CD4-positive, alpha-beta memory T cell (primary cell): ENCODE measurements around the gene ACSS1. TPM values are rescaled to one million over a fixed set of nuclear protein-coding genes. Genes with fewer than 3 reads are reported as not detected.
A peak's percentile ranks its signal among the peaks of the same experiment; 100 is the strongest.

Source experiments
- CTCF ChIA-PET: fragments of 350-600 bp; sonication (Branson Sonifier 250); formaldehyde crosslinking; loops from one replicate; lab custom pipeline; 2021; ENCODE audit warnings: inconsistent platforms; ENCODE audit not compliant: partially characterized antibody; lab: Charles Lee
- POLR2A ChIA-PET: fragments of 350-600 bp; sonication (Branson Sonifier 250); formaldehyde crosslinking; loops from one replicate; lab custom pipeline; 2021; ENCODE audit not compliant: partially characterized antibody; lab: Charles Lee
- DNase-seq, 5 donors: peaks; one replicate each; pipeline versions ENCODE4 v3.0.0 to v3.0.0-alpha.2; 2020 to 2022; ENCODE audit warnings: mixed read lengths in 1 of 5
- H3K27ac ChIP-seq: one replicate; pipeline ENCODE4 v1.7.0; 2013; ENCODE audit warnings: low read depth, low read length
- H3K27me3 ChIP-seq: 2 replicates; pipeline ENCODE4 v1.7.0; 2013; ENCODE audit warnings: mild to moderate bottlenecking, low read length, moderate library complexity; ENCODE audit not compliant: insufficient read depth
- H3K36me3 ChIP-seq: 2 replicates; pipeline ENCODE4 v1.7.0; 2013; ENCODE audit warnings: mild to moderate bottlenecking, low read length, moderate library complexity; ENCODE audit not compliant: insufficient read depth
- H3K4me1 ChIP-seq: 2 replicates; pipeline ENCODE4 v1.7.0; 2013; ENCODE audit warnings: mild to moderate bottlenecking, low read length, moderate library complexity; ENCODE audit not compliant: insufficient read depth
- H3K4me3 ChIP-seq, 2 donors: one replicate each; pipeline ENCODE4 v1.7.0; 2013; ENCODE audit warnings: low read length in 2 of 2, mild to moderate bottlenecking in 1 of 2
- H3K9me3 ChIP-seq, 2 donors: one replicate each; pipeline ENCODE4 v1.7.0; 2013; ENCODE audit warnings: low read length in 2 of 2, control low read depth in 1 of 2; ENCODE audit not compliant: control insufficient read depth in 1 of 2
- H3K27ac Mint-ChIP-seq, 7 donors: one replicate each; pipeline ENCODE4 v1.8.0; 2020 to 2021; ENCODE audit warnings: mixed read lengths in 7 of 7, mild to moderate bottlenecking in 6 of 7, inconsistent platforms in 3 of 7, moderate library complexity in 3 of 7
- H3K27me3 Mint-ChIP-seq, 2 donors: one replicate each; pipeline ENCODE4 v1.8.0; 2020 to 2021; ENCODE audit warnings: mixed read lengths in 2 of 2
- H3K36me3 Mint-ChIP-seq, 2 donors: one replicate each; pipeline ENCODE4 v1.8.0; 2020 to 2021; ENCODE audit warnings: mixed read lengths in 2 of 2, inconsistent platforms in 1 of 2, mild to moderate bottlenecking in 1 of 2
- H3K4me1 Mint-ChIP-seq, 4 donors: one replicate each; pipeline ENCODE4 v1.8.0; 2020 to 2021; ENCODE audit warnings: mixed read lengths in 4 of 4, mild to moderate bottlenecking in 1 of 4
- H3K4me3 Mint-ChIP-seq, 8 donors: one replicate each; pipeline ENCODE4 v1.8.0; 2020 to 2021; ENCODE audit warnings: mixed read lengths in 8 of 8, mild to moderate bottlenecking in 7 of 8, moderate library complexity in 6 of 8, inconsistent platforms in 3 of 8
- H3K9me3 Mint-ChIP-seq, 8 donors: one replicate each; pipeline ENCODE4 v1.8.0; 2020 to 2021; ENCODE audit warnings: mixed read lengths in 8 of 8, mild to moderate bottlenecking in 5 of 8, inconsistent platforms in 3 of 8, moderate library complexity in 1 of 8
- intact Hi-C: fragments of 100-400 bp; cut with micrococcal nuclease; formaldehyde crosslinking; loops from one replicate; pipeline ENCODE4 v1.15.1; 2023
- polyA plus RNA-seq, 2 donors: library from polyadenylated mRNA; unstranded; fragments of 300-500 nt; fragmentation: Illumina TruSeq; gene quantifications; one replicate each; pipeline ENCODE4 v1.2.3, GENCODE V29; 2021
- total RNA-seq, 2 experiments: library from RNA; stranded (reverse); gene quantifications; one replicate each; pipeline ENCODE4 v1.2.3, GENCODE V29; 2021

ACSS1 gene
- total and polyA plus RNA-seq, 4 experiments from 2014 or later: 44.6 to 56.5 (median 51.3) TPM

GRCh38 chr20:24998121-24998520, 59.8 kb downstream of the ACSS1 start:
- no peak overlapping the region for H3K4me3 ChIP-seq
- Mint-ChIP-seq H3K36me3 (peaks cover 10 to 13% of the 10 kb centered on the region in 2 donors), H3K4me3 (no peak overlapping the region), H3K4me1 (peaks cover 7 to 20% (median 17%) of the 10 kb centered on the region in 4 donors), H3K9me3 (no peaks in the 10 kb centered on the region), H3K27me3 (no peaks in the 10 kb centered on the region), H3K27ac (no peak overlapping the region)
- H3K27me3 ChIP-seq: no peaks in the 10 kb centered on the region
- CTCF ChIA-PET: interaction anchor here (1.0 to 10.2 kb wide), 6 partner anchors 52 to 401 kb away, joined by 3 to 260 read pairs (median 4); partner anchors contain the start of gene ACSS1
- no peaks in the 10 kb centered on the region for H3K36me3 ChIP-seq
- H3K27ac ChIP-seq: no peak overlapping the region
- peaks cover 12% of the 10 kb centered on the region for H3K4me1 ChIP-seq
- no peak for DNase-seq
- H3K9me3 ChIP-seq: no peaks in the 10 kb centered on the region
- intact Hi-C loops: loop anchor here (10.0 kb wide), 2 partner anchors 297 to 893 kb away; no protein-coding TSS in a partner anchor
- POLR2A ChIA-PET: no interaction called here

DNA sequence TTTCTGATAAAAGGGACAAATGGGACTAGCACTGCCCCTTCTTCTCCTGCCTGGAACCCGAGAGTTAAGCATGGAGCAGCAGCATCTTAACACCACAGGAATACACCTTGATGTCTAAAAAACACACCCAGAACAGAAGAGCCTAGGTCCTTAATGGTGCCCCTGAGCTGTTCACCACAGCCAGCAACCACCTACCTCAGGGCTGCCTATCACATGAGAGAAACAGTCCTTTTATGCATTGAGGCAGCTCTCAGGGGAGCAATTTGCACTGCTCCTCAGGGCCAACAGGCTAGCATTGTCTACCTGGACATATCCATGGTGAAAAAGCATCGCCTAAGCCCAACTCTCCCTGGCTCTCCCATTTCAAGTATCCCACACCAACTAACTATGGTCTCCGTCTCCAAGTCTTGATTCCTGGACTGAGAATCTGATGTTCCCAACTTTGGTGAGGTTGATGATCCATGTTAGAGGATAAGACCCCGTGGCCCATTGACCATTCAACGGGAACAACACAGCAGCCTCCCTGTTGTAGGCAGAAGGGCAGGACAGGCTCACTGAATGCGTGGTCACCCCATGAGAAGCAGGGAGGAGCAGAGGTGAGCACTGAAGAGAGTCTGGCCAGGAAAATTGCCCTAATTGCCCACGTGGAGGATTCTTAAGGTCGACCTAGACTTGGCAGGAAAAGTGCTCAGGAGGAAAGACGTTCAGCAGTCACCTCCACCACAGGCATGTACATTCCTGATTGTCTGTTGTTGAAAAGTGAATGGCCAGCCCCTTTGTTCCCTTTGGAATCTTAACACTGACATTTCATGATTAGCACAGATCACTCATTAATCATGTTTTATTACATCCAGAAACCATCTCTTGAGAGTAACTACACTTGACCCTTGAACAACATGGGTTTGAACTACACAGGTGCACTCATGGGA, 61.2 kb downstream of the ACSS1 start:
- no peak overlapping the region for H3K4me3 Mint-ChIP-seq
- no peaks in the 10 kb centered on the region for H3K27me3 Mint-ChIP-seq
- H3K27ac Mint-ChIP-seq: peak overlapping the region in 1 of 7 donors; percentile 9
- H3K27me3 ChIP-seq: no peaks in the 10 kb centered on the region
- H3K9me3 ChIP-seq: no peaks in the 10 kb centered on the region
- H3K36me3 Mint-ChIP-seq: peaks cover 1 to 11% of the 10 kb centered on the region in 2 donors
- CTCF ChIA-PET: interaction anchor here (0.8 to 10.2 kb wide), 12 partner anchors 9 to 403 kb away, joined by 3 to 260 read pairs (median 4); partner anchors contain the start of gene ACSS1
- peaks cover 19% of the 10 kb centered on the region for H3K4me1 ChIP-seq
- H3K27ac ChIP-seq: no peak overlapping the region
- no peak for DNase-seq
- intact Hi-C loops: loop anchor here (10.0 kb wide), 2 partner anchors 298 to 892 kb away; no protein-coding TSS in a partner anchor
- H3K9me3 Mint-ChIP-seq: peaks cover 0 to 2% (median 0%) of the 10 kb centered on the region in 8 donors
- POLR2A ChIA-PET: interaction anchor here (0.6 to 5.7 kb wide), 4 partner anchors 62 to 179 kb away, joined by 3 to 60 read pairs (median 6); partner anchors contain the start of gene ACSS1
- H3K36me3 ChIP-seq: no peaks in the 10 kb centered on the region
- H3K4me3 ChIP-seq: no peak overlapping the region
- H3K4me1 Mint-ChIP-seq: peaks cover 9 to 34% (median 23%) of the 10 kb centered on the region in 4 donors

- no peak for DNase-seq
- ChIA-PET CTCF (interaction anchor here (0.8 to 10.2 kb wide), 10 partner anchors 9 to 404 kb away, joined by 3 to 260 read pairs (median 6); partner anchors contain the start of gene ACSS1), POLR2A (interaction anchor here (1.3 to 5.7 kb wide), 4 partner anchors 62 to 69 kb away, joined by 5 to 60 read pairs (median 12); partner anchors contain the start of gene ACSS1)
- H3K36me3 Mint-ChIP-seq: peaks cover 0 to 12% of the 10 kb centered on the region in 2 donors
- H3K9me3 ChIP-seq: no peaks in the 10 kb centered on the region
- H3K4me3 Mint-ChIP-seq: no peak overlapping the region
- no peak overlapping the region for H3K27ac ChIP-seq
- H3K4me3 ChIP-seq: no peak overlapping the region
- H3K27ac Mint-ChIP-seq: no peak overlapping the region
- intact Hi-C loops: loop anchor here (1.0 to 10.0 kb wide), 3 partner anchors 69 to 891 kb away; no protein-coding TSS in a partner anchor
- peaks cover 0 to 2% (median 0%) of the 10 kb centered on the region in 8 donors for H3K9me3 Mint-ChIP-seq
- H3K4me1 Mint-ChIP-seq: peaks cover 16 to 43% (median 31%) of the 10 kb centered on the region in 4 donors
- H3K27me3 ChIP-seq: no peaks in the 10 kb centered on the region
- no peaks in the 10 kb centered on the region for H3K27me3 Mint-ChIP-seq
- peaks cover 28% of the 10 kb centered on the region for H3K4me1 ChIP-seq
- no peaks in the 10 kb centered on the region for H3K36me3 ChIP-seq
Observed at GRCh38 chr20:24995741-24996448, 62.0 kb downstream of the ACSS1 start.

GRCh38 chr20:24994470-24995368, 63.2 kb downstream of the ACSS1 start:
- Histone ChIP-seq H3K9me3 (no peaks in the 10 kb centered on the region), H3K27me3 (no peaks in the 10 kb centered on the region), H3K36me3 (no peaks in the 10 kb centered on the region), H3K4me3 (no peak overlapping the region), H3K27ac (no peak overlapping the region), H3K4me1 (peaks cover 37% of the 10 kb centered on the region)
- no peaks in the 10 kb centered on the region for H3K27me3 Mint-ChIP-seq
- peak; percentile 81 to 86 (median 82) for DNase-seq
- peak overlapping the region; percentile 85 to 99 (median 97) for H3K27ac Mint-ChIP-seq
- H3K4me3 Mint-ChIP-seq: peak overlapping the region; percentile 15 to 72 (median 56)
- H3K36me3 Mint-ChIP-seq: peaks cover 0 to 10% of the 10 kb centered on the region in 2 donors
- POLR2A ChIA-PET: interaction anchor here (0.7 to 5.7 kb wide), 12 partner anchors 10 to 200 kb away, joined by 3 to 60 read pairs (median 10); partner anchors contain the start of genes ACSS1, CST7 and ENTPD6
- peaks cover 0 to 2% (median 0%) of the 10 kb centered on the region in 8 donors for H3K9me3 Mint-ChIP-seq
- peaks cover 25 to 54% (median 41%) of the 10 kb centered on the region in 4 donors for H3K4me1 Mint-ChIP-seq
- CTCF ChIA-PET: interaction anchor here (0.8 to 10.2 kb wide), 27 partner anchors 8 to 405 kb away, joined by 3 to 260 read pairs (median 5); partner anchors contain the start of genes ACSS1 and PYGB
- intact Hi-C loops: loop anchor here (1.0 to 10.0 kb wide), 7 partner anchors 71 to 1642 kb away; partner anchors contain the start of genes NXT1 and PYGB

- H3K4me3 Mint-ChIP-seq: peak overlapping the region in 6 of 8 donors; percentile 21 to 73 (median 52)
- ChIA-PET CTCF (interaction anchor here (0.8 to 10.2 kb wide), 26 partner anchors 8 to 406 kb away, joined by 3 to 260 read pairs (median 5); partner anchors contain the start of genes ACSS1 and PYGB), POLR2A (interaction anchor here (0.8 to 5.7 kb wide), 9 partner anchors 34 to 405 kb away, joined by 3 to 60 read pairs (median 17); partner anchors contain the start of genes ACSS1, CST7 and ENTPD6)
- H3K9me3 Mint-ChIP-seq: peaks cover 0 to 2% (median 0%) of the 10 kb centered on the region in 8 donors
- intact Hi-C loops: loop anchor here (1.0 to 10.0 kb wide), 6 partner anchors 185 to 1642 kb away; partner anchors contain the start of genes NXT1 and PYGB
- H3K9me3 ChIP-seq: no peaks in the 10 kb centered on the region
- no peaks in the 10 kb centered on the region for H3K36me3 ChIP-seq
- no peak for DNase-seq
- H3K4me1 Mint-ChIP-seq: peaks cover 25 to 57% (median 43%) of the 10 kb centered on the region in 4 donors
- H3K27me3 ChIP-seq: no peaks in the 10 kb centered on the region
- peak overlapping the region; percentile 96 for H3K27ac ChIP-seq
- no peaks in the 10 kb centered on the region for H3K27me3 Mint-ChIP-seq
- peaks cover 42% of the 10 kb centered on the region for H3K4me1 ChIP-seq
- H3K27ac Mint-ChIP-seq: peak overlapping the region; percentile 66 to 99 (median 97)
- peaks cover 2 to 10% of the 10 kb centered on the region in 2 donors for H3K36me3 Mint-ChIP-seq
- no peak overlapping the region for H3K4me3 ChIP-seq
Observed at GRCh38 chr20:24994186-24994465, 63.8 kb downstream of the ACSS1 start.
